GM18511 (cell line): ENCODE data around the gene VIPR2.
"Not testable (repeated sequence)": the region's sequence is repeated elsewhere in the genome, so short reads cannot be mapped to it uniquely, and the experiment has no call there.

Source experiments
- ATAC-seq: cut with Tn5 transposase; IDR thresholded peaks from one replicate; pipeline ENCODE4 v1.9.1; 2021; ENCODE audit warnings: mild to moderate bottlenecking, moderate library complexity; ENCODE audit not compliant: unreplicated experiment

Gene VIPR2

GRCh38 chr7:159140170-159140910 is 4.3 kb downstream of the VIPR2 start:
- ATAC-seq: no peak

- no peak for ATAC-seq
These were observed 5.0 kb downstream of the VIPR2 start for GRCh38 chr7:159139639-159140038.

- no peak for ATAC-seq
These were observed 5.5 kb downstream of the VIPR2 start for GRCh38 chr7:159139202-159139601.

GRCh38 chr7:159138508-159138907 is 6.2 kb downstream of the VIPR2 start:
- no peak for ATAC-seq

GRCh38 chr7:159137906-159138305 is 6.8 kb downstream of the VIPR2 start:
- no peak for ATAC-seq

GRCh38 chr7:159136846-159137245 is 7.8 kb downstream of the VIPR2 start:
- ATAC-seq: no peak

- ATAC-seq: no peak
These were observed 8.2 kb downstream of the VIPR2 start for GRCh38 chr7:159136442-159136841.

GRCh38 chr7:159136013-159136412 is 8.7 kb downstream of the VIPR2 start:
- ATAC-seq: no peak

GRCh38 chr7:159132670-159133443 is 11.8 kb downstream of the VIPR2 start:
- ATAC-seq: not testable (repeated sequence)

GRCh38 chr7:159130820-159131219 is 13.8 kb downstream of the VIPR2 start:
- ATAC-seq: no peak

GRCh38 chr7:159130199-159130775 is 14.4 kb downstream of the VIPR2 start:
- no peak for ATAC-seq

- ATAC-seq: no peak
These were observed 15.9 kb downstream of the VIPR2 start for GRCh38 chr7:159128767-159129166.

- no peak for ATAC-seq
These were observed 16.7 kb downstream of the VIPR2 start for GRCh38 chr7:159127691-159128642.

- ATAC-seq: no peak
These were observed 18.1 kb downstream of the VIPR2 start for GRCh38 chr7:159126311-159127260.

- ATAC-seq: no peak
These were observed 18.8 kb downstream of the VIPR2 start for GRCh38 chr7:159125955-159126270.

- ATAC-seq: no peak
These were observed 19.3 kb downstream of the VIPR2 start for GRCh38 chr7:159125104-159125954.

- not testable (repeated sequence) for ATAC-seq
These were observed 20.9 kb downstream of the VIPR2 start for GRCh38 chr7:159123793-159124192.

- not testable (repeated sequence) for ATAC-seq
These were observed 21.4 kb downstream of the VIPR2 start for GRCh38 chr7:159123294-159123693.

- ATAC-seq: no peak
These were observed 22.4 kb downstream of the VIPR2 start for GRCh38 chr7:159122276-159122675.
